ENCODE results near the gene AKAP11.

- TF ChIP-seq, protein P1, sequence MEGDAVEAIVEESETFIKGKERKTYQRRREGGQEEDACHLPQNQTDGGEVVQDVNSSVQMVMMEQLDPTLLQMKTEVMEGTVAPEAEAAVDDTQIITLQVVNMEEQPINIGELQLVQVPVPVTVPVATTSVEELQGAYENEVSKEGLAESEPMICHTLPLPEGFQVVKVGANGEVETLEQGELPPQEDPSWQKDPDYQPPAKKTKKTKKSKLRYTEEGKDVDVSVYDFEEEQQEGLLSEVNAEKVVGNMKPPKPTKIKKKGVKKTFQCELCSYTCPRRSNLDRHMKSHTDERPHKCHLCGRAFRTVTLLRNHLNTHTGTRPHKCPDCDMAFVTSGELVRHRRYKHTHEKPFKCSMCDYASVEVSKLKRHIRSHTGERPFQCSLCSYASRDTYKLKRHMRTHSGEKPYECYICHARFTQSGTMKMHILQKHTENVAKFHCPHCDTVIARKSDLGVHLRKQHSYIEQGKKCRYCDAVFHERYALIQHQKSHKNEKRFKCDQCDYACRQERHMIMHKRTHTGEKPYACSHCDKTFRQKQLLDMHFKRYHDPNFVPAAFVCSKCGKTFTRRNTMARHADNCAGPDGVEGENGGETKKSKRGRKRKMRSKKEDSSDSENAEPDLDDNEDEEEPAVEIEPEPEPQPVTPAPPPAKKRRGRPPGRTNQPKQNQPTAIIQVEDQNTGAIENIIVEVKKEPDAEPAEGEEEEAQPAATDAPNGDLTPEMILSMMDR (IDR thresholded peaks at IDR 0.05; ENCODE audit: poor library complexity), result no peak
- TF ChIP-seq EZH2 (IDR thresholded peaks at IDR 0.05; ENCODE audit: borderline replicate concordance) (no peak), EZH2phosphoT487 (IDR thresholded peaks at IDR 0.05; ENCODE audit: low read depth, severe bottlenecking, unreplicated experiment) (no peak)
Observed at GRCh38 chr13:42318570-42318969, 46.6 kb downstream of the AKAP11 start.
